HCEC 1CT (cell line): ENCODE results near the gene KIF2C.
"Not testable (repeated sequence)": the region's sequence is repeated elsewhere in the genome, so short reads cannot be mapped to it uniquely, and the experiment has no call there.

Experiments
- DNase-seq: peaks from one replicate; pipeline ENCODE4 v3.0.0-alpha.2; 2017

The KIF2C gene

DNA sequence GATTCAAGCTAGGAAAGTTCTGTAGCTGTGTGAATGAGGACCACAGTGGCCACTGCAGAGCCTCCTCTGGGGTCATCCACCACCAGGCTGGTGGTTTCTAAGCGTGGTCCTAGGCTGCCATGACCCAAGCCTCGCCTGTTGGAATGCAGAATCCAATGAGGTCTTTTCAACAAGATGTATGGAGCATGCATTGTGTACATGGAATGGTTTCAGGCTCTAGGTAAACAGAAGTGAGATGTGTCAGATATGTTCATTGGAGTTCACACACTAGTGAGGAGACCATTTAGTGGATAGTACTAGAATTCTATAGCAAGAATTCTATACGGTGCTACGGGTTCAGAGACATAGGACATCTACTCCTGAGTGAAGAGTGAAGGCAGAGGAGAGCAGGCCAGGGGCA lies 19.4 kb upstream of the KIF2C start:
- no peak for DNase-seq

DNA sequence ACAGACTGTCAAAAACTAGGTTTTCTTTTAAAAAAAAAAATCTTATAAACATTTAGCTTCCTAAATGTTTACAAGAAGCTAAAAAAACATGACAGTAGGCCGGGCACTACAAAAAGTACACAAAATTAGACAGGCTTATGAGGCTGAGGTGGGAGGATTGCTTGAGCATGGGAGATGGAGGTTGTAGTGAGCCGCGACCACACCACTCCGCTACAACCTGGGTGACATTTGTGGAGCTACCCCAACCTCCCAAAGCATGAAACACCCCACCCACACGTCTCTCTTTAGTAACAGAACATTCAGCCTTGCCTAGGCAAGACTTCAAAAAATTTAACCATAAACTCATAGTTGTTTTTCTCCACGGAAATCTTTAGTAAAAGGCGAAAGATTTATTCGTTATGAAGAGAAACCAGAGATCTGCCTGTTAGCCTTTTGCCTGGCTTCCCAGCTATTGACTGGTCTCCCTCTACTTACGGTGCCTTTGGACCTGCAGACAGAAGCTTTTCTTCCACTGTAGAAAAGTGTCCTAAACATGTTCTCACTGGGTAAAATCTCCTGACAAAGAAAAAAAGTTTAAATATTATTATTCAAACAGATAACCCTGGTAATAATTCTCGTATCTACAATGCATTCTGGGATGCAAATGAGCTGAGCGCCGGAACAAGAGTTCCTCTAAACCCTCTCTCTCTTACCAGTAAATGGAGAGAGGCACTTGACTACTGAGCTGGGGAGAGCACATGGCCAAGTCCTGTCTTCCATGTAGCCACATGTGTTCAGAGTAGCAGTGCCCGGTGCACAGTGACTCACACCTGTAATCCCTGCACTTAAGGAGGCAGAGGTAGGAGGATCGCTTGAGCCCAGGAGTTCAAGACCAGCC lies 17.9 kb upstream of the KIF2C start:
- DNase-seq = peak; percentile 94

DNA sequence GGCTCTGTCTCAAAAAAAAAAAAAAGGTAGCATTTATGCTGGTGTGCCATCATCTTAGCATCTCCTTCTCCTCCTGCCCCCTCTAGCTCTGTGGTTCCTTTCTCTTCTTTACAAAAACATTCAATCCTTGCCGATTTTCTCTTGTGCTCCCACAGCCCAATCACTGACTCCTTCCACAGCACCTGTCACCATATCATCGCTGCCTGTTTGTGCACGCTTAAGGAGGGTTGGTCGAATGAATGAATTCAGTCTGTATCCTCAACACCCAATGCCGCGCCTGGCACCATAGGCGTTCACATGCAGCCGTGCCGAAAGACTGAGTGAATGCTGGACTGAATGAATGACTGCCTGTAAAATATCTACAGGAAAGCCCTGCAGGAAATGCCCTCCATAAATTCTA lies 16.6 kb upstream of the KIF2C start:
- DNase-seq = no peak

DNA sequence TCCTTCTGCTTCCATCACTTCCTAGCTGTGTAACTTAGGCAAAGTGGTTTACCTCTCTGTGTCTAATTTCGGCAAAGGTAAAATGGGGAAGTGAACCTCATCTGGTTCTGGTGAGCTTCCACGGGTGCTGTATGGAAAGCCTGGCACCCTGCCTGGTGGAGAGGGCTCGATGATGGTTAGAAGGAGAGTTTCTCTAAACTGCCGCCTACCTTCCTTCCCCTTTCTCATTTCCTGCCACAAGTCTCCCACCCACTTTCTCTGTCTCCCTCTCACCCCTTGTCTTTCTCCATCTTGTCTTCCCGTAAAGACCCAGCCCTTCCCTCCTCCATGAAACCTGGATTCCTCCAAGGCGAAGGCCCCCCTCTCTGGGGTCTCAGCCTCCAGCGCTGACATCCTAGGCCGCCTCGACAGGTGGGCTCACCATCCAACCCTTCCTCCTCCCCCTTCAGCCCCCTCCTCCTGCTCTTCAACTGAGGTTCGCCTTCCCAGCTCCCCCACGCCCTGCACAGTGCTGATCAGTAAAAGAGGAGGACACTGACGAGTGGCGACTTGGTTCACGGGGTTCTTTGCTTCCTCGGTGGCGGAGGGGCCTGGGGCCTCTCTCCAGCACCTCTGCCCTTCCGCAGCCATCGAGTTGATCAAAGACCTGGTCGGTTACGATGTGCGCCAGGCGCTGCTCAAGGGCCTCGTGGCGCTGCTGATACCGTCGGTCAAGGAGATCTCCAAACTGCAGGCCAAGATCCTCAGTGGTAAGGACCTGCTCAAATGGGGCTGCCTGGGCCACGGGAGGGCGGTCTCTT lies 15.9 kb upstream of the KIF2C start:
- no peak for DNase-seq

DNA sequence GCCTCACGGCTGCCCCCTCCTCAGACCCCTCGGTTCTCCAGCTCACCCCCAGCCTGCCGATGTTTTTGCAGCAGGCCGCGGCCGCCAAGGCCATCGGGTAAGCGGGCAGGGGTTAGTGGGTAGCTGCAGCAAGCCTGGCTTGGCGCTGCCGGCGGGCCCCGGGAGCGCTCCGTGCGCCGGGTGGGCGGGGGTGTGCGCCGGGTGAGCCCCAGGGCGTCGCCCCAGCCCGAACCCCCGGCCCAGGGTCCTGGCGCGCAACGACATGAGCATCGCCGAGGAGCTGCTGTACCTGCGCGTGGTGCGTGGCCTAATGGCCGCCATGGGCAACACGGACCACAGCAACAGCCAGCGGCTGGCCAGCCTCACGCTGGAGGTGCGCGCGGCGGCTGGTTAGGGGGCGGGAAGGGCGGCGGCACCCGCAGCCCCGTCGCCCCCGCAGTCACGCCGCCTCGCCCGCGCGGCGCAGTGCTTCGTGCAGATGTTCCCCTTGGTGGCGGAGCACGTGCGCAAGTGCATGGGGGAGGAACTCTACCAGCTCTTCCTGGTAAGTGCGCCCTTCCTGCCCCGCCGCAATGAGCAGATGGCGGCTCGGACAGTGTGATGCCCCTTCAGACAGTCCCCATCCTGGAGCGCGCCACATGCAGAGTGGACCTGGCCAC lies 15.2 kb upstream of the KIF2C start:
- DNase-seq = no peak

DNA sequence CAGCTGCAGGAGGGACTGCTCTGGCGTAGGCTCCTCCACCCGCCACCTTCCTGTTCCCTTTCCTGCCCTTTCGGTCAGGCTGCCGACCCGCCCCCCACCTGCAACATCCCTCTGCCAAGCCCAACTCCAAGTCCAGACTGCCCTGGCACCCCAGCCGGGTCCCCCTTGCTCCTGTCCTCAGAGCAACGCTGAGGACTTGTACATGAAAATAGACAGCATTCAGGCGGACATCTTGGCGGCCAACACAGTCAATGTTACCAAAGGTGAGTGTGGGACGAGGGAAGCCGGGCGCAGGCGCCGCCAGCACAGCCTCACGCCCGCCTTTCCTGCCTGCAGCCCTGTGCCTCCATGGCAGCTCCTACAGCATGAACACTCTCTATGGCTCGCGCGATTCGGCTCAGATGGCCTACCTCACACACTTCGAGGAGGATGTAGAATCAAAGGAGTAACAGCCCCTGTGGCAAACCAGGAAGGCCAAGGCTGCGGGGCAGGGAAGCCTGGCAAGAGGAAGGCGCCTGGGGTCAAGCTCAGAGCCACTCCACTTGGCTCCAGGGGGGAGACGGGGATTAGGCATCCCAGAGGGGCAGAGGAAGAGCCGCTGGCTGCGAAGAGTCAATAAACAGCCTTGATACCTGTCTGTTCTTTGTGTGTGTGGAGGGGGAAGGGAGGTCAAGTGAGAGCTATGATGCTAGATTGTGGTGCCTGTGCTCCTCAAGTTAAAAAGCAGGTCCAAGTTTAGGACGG lies 14.5 kb upstream of the KIF2C start:
- no peak for DNase-seq

DNA sequence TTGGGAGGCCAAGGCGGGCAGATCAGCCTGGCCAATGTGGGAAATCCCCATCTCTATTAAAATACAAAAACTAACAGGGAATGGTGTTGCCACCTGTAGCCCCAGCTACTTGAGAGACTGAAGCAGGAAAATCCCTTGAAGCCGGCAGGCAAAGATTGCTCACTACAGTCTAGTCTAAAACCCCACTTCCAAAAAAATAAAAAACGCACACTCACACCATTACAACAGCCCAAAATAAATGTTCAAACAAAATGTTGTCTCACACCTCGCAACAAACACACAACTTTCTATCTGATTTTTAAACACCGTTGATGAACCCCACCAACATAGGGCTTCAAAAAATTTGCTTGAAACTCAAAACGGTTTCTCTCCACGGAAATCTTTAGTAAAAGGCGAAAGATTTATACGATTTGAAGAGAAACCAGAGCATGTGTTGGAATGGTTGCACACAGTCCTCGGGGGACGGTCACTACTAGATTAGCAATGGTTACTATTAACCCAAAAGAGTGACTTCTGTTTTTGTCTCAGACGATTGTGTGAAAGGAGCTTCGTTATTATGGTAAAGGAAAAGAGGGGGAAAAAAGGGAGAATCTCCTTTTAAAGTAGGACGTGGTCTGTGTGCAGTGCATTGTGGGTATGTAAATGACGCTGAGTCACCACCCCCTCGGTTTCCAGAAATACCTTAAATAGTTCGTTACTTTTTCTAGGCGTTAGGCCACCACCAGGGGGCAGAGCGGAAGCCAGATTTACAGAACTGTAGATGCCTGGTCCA lies 8.7 kb upstream of the KIF2C start, which contains the start of gene RNU5D-1:
TSS of gene RNU5D-1 (minus strand) at position 430 of the 772 bp plus-strand sequence.
- peak; percentile 97 for DNase-seq

DNA sequence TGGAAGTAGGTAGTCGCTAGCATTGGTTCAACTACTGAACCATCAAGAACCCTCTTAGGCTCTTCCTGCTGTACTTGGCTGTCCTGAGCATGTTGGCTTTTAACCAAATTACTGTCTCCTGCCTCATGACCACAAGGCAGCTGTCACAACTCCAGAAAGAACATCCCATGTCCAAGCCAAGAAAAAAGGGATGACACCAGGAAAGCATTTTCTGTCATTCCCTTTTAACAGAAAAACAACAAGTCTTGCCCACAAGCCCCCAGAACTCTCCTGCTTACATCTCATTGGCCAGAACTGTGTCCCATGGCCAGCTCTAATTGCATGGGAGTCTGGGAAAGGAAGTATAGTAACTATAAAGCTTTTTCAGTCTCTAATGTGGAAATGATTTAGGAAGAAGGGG lies 6.3 kb upstream of the KIF2C start:
- DNase-seq = peak; percentile 77

DNA sequence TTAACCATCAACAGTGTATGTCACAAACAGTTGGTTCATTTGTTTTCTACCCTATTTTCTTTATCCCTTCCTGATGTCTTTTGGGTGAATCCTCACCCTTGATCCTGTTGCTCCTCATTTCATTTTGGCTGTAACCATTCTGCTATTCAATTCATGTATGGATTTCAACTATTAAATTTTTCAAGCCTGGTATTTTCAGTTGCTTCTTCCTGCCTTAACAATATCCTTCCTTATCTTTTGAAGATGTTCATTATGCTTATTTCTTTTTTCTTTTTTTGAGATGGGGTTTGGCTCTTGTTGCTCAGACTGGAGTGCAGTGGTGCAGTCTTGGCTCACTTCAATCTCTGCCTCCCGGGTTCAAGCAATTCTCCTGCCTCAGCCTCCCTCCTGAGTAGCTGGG lies 5.9 kb upstream of the KIF2C start:
- no peak for DNase-seq

DNA sequence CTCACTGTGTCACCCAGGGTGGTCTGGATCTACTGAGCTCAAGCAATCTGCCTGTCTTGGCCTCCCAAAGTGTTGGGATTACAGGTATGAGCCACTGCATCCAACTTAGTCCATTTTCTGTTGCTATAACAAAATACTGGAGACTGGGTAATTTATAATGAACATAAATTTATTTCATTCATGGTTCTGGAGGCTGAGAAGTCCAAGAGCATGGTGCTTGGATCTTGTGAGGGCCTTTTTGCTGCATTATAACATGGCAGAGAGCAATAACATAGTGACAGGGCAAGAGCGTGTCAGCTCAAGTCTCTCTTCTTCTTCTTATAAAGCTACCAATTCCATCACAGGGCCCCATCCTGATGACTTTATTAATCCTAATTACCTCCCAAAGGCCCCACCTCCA lies 3.6 kb upstream of the KIF2C start:
- no peak for DNase-seq

DNA sequence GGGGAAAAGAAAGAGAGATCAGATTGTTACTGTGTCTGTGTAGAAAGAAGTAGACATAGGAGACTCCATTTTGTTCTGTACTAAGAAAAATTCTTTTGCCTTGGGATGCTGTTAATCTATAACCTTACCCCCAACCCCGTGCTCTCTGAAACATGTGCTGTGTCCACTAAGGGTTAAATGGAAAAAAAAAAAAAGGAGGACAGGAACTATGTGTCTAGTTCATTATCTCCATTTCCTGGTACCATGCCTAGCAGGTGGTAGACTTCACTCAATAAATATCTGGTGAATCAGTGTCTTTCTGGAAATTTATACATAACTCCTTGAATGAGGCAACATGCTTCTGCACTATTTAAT lies 707 bp upstream of the KIF2C start:
- peak; percentile 20 for DNase-seq

DNA sequence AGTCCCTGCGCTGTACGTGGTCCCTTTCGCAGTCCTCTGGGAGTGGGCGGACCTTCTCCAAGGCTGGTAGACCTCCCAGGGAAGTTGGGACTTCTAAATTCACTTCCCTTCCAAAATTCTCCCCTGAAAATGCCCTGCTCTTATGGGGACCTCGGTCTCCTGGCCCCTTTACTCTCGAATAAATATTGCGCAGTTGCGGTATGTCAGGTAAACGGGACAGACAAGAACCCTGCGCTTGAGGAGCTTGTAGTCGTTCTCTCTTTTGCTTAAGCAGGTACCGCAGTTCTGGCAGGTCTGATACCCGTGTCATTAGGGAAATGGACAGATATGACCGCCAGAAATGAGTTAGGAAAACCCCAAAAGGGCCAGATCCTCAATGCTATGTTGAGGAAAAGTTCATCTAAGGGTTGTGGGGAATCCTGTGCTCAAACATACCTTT lies 561 bp downstream of the KIF2C start:
- DNase-seq = no peak

DNA sequence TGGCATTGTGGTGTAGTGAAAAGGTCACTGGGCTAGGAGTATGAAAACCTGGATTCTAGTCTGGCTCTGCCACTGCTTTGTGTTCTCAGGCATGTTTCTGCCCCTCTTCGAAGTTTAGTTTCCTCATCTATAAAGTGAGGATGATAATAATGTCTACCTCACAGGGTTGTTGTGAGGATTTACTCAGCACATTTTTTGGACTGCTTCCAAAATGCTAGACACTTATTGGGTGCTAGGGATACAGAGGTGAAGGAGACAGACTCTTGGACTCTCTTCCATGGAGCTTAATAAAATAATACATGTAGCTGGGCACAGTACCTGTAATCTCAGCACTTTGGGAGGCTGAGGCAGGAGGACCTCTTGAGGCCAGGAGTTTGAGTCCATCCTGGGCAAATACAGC lies 3.6 kb downstream of the KIF2C start:
- no peak for DNase-seq

DNA sequence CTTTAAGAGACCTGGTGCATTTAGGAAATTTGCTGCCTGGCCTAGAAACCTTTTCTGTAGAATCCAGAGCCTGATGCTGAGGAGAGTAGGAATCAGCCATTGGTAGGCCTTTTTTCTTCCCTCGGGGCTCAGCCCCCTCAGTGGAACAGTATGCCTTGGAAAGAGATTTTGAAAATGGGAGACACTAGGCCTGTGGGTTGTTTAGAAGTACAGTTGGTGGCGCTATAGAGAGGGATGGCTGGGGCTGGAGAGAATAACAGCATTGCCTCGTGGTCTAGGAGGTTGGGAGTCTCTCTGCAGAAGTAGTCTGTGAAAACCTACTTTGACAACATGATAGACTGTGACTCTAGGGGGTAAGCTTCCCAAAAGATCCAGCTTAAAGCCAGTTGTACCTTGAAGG lies 8.2 kb downstream of the KIF2C start:
- DNase-seq = no peak

DNA sequence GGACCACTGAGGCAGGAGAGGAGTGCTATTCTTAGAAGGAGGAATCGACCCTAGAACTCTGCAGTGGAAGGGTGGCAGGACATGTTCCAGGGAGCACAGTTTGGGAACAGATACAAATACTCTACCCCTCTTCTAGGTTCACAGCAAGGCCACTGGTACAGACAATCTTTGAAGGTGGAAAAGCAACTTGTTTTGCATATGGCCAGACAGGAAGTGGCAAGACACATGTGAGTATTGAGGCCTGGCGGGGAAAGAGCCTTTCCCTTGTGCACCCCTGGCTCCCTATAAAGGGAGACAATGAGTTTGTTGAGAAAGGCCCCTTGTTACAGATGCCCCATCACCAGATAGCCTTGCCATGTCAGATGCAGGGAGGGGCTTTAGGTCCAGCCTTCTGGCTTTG lies 17.8 kb downstream of the KIF2C start:
- DNase-seq = no peak

DNA sequence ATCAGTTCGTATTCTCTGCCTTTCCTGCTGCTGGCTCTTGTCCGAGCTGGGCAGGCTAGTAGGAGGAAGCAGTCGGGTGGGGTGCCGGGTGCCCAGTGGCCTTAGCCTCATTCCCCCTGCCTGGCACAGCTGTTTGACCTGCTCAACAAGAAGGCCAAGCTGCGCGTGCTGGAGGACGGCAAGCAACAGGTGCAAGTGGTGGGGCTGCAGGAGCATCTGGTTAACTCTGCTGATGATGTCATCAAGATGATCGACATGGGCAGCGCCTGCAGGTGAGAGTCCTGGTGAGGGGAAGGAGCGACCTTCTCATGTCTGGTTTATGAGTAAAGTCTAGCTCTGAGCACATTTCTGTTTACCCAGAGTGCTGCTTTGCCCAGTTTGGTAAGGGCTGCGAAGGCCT lies 19.4 kb downstream of the KIF2C start:
- DNase-seq = no peak

DNA sequence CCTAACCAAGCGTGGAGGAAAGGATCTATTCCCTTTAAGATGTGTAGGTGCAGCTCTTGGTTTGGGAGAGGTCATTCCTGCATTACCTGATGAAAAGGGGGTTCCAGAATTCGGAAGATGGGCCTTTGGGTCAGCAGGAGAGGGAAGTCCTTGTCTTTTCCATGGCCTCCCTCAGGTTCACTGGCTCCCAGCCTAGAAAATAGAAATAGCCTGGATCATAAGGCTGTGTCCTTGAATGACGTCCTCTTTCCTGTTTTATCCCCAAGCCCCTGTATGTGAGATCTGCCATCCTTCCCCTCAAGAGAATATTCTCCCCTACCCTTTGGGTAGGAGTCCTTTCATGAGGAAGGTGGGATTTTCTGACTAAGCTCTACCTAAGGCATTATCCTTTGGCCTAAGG lies 21.2 kb downstream of the KIF2C start:
- DNase-seq = no peak

DNA sequence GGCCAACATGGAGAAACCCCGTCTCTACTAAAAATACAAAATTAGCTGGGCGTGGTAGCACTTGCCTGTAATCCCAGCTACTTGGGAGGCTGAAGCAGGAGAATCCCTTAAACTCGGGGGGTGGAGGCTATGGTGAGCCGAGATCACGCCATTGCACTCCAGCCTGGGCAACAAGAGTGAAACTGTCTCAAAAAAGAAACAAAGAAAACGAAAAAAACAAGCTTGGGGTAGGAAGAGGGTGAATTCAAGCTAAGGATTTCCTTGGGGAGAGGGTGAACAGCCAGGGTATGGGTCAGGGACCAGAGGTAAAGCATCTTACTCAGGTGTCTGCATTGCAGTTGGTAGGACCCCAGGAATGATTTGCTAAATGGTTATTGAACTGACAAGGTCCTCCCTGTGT lies 26.8 kb downstream of the KIF2C start:
- DNase-seq = not testable (repeated sequence)

DNA sequence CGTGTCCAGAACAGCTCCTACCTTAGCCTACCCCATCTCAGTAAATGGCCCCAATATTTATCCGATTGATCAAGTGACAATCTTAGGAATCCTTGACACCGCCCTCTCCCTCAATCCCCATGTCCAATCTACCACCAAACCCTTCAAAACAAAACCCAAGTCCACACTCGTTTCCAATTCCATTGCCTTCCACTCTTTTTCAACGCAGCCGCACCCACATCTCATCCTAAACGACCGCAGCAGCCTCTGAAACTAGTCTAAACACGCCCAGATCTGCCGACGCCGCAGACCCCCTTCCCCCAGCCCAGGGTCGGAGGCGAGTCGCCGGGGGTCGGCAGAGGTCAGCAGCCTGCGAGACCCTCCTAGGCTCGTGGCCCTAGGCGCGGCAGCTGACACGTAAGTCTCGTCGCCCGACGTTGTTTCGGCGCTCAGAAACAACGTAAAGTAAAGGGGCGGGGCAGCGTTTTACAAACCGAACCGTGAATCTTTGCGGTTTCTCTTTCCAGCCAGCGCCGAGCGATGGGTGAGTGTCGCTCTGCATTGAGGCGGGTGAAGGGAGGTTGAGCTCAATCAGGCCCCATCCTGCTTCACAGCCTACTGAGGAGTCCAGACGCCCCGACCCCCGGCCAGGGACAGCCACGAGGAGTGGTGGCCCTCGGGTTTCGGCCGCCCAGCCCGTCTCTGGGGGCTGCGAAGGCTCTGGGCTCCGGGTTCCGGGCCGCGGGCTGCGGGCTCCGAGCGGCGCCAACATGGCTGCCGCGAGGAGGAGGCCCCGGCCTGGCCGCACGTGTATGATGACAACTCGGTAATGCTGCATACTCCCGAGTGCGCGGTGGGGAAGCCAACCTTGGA lies 35.7 kb downstream of the KIF2C start, which contains the start of gene RPS8:
TSS of gene RPS8 (plus strand) at position 463 of the 852 bp plus-strand sequence. CDS start at position 520, 57 bp downstream.
- peak; percentile 90 for DNase-seq

DNA sequence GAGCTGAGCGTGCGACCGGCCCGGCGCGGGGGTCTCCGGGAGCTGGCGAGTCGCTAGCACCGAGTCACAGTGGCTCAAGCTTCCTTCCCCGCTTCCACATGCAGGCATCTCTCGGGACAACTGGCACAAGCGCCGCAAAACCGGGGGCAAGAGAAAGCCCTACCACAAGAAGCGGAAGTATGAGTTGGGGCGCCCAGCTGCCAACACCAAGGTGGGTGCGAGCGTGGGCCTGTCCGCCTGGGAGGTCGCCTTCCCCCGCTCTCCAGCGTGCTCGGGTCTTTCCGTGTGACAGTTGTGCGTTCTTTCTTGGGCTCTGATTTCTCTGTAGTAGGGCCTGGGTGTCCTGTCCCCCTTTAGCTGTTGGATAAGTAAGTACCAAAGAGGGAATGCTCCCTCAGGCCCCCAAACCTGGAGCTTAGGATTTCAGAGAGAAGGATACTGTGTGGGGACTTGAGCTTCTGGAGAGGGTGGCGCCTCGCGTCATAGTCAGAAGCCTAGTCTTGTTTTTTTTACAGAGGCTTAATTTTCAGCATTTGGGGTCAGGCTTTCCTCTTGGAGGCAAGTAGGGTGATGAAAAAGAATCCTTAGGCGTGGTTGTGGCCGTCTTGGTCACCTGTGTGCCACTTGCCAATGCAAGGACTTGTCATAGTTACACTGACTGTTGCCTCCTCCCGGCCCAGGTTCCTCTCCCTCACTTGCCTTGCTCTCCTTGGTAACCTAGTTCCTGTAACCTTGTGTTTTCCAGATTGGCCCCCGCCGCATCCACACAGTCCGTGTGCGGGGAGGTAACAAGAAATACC lies 36.5 kb downstream of the KIF2C start:
- peak; percentile 6 for DNase-seq
